ENCODE measurements around the gene PLXNA2.

Gene PLXNA2

DNA sequence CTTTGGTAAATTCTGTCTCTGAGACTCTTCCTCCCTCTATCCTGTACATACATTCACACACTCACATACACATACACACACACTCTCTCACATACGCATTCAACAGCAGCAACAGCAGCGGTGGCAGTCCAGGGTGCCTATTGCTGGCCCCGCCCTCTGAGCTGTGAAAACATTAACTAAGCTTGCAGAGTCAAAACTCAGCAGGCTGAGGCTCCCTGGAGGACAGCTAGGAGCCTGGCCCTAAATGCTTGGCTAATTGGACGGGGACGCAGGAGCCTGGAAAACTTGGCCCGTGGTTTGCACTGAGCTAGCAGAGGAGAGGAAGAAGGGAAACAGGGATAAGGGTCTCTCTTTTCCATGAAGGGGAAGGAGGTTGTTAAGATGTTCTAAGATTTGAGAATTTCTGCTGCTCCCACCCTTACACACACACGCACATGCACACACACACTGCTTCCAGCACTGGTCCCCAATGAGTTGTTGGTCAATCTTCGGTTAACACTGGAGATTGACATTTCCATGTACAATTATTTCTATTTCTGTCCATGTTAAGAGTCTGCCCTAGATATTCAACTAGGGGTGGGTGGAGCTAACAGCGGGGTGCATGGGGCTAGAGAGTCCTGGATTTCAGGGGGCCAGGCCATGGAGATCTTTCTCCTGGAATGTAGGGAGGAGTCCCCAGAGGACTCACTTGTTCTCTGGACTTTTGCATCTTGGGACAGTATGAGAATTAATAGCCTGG lies 94.2 kb downstream of the PLXNA2 start:
- DNase-seq (ENCODE audit: low read depth in 1 of 2, low spot score in 1 of 2) = no peak

DNA sequence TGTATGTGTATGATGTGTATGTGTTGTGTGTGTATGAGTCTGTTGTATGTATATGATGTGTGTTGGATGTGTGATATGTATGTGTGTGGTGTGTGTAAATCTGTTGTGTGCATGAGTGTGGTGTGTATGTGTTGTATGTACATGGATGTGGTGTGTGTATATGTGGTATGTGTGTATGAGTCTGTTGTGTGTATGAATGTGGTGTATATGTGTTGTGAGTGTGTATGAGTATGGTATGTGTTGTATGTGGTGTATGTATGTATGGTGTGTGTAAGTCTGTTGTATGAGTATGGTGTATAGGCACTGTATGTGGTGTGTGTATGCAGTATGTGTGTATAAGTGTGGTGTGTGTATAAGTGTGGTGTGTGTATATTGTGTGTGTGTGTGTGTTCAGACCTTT lies 95.0 kb downstream of the PLXNA2 start:
- no peak for DNase-seq (ENCODE audit: low read depth in 1 of 2, low spot score in 1 of 2)

DNA sequence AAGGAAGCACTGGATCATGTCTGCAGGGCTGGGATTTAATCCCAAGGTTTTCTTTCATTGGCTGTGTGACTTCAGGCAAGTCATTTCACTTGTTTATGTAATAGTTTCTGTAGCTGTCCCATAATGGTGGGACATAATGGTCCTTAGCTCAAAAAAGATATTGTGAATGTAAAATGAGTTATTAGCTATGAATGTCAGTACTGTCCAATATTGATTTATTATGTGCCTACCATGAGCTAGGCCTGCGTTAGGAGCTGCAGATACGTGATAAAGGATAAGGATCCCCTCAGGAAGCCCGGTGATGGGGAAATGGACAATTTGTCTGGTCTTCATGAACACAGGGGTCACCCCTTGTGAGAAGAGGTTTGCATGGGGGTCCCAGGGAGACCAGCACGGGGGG lies 95.8 kb downstream of the PLXNA2 start:
- DNase-seq (ENCODE audit: low read depth in 1 of 2, low spot score in 1 of 2) = no peak

DNA sequence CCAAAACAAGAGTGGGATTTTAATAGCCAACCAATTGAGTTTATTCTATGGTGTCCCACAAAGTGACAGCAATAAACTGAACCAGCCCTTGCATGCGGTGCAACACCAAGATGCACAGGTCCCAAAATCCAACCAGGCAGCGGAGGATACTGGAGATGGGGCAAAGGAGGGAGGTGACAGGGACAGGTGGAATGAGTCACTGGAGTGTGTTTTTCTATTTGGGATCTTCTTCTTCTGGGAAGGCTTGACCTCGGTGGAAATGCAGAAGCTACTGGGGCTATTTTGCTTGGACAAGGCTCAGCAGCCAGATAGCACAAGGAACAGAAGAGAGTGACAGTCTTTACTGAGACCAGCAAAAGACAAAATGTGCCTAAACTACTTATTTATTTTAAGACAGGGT lies 97.5 kb downstream of the PLXNA2 start:
- DNase-seq (ENCODE audit: low read depth in 1 of 2, low spot score in 1 of 2) = no peak

DNA sequence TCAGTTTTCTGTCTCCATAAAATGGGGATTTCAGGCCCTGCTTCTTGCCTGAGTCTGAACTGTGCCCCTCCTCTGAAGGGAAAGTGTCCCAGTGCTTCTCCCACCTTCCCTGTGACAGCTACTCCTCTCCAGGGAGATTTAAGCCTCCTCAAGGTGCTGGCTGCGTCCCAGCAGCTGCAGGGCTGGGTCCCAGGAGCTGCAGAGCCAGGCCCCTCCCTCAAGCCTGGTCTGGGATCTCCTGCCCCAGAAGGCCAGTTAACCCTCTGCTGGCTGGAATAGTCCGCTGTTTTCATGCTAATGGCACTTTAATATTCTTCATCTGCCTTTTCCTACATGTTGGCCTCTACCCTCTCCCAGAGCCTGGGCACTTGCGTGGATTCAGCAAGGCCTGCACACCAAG lies 99.0 kb downstream of the PLXNA2 start:
- DNase-seq (ENCODE audit: low read depth in 1 of 2, low spot score in 1 of 2) = no peak

DNA sequence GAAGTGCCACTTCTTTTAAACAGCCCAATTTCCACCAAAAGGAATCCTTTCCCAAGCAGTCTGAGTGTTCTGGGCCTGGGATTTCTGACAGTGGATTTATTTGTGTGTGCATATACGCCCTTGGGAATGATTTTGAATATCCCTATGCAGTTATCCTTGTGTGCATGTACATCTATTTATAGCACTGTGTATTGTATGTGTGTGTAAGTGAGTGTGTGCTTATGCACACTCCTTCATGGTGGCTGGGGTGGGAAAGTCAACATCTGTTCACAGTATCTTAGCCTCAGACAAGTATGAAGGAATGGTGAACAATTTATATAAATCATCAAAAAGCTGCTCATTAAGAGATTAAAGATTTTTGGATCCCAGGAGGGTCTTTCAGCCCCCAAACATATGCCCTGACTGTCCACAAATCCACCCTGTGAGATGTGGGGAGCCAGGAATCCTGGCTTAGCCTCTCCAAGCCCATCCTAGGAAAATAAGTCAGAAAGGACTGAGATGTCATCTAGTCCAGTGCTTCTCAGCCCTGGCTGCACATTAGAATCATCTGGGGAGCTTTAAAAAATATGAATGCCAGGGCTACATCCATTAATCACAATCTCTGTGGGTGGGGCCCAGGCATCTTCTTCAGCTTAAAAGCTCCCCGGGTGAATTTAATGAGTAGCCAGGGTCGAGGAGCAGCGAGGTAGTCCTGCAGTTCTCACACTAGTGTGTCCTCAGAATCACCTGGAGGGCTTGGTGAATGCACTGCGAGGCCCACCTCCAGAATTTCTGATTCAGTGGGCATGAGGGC lies 101.4 kb downstream of the PLXNA2 start:
- no peak for DNase-seq (ENCODE audit: low read depth in 1 of 2, low spot score in 1 of 2)

DNA sequence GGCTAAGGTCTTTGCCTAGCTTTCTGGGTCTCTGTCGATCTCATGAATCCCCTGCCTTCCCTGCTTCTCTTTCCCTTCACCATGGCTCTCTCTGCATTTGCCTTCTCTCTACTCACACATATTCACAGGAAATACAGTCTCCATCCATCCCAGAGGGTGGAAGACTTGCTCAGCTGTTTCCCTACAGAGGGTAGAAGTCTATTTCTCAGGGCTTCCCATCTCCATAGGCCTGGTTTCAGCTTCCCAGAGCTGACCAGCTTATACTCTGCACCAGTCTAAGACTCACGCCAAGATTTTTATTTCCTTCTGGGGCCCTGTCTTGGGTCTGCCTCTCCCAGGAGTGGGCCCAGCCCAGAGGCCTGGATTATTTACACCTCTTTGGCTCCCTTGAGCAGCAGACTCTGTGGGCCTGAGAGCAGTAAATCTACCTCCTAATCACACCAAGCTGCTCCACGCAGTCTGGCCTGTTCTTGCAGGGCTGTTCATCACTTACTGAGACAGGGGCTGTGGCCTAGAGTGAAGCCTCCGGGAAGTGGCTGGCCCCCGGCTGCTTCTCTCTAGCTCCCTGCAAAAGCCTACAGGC lies 102.5 kb downstream of the PLXNA2 start:
- no peak for DNase-seq (ENCODE audit: low read depth in 1 of 2, low spot score in 1 of 2)

DNA sequence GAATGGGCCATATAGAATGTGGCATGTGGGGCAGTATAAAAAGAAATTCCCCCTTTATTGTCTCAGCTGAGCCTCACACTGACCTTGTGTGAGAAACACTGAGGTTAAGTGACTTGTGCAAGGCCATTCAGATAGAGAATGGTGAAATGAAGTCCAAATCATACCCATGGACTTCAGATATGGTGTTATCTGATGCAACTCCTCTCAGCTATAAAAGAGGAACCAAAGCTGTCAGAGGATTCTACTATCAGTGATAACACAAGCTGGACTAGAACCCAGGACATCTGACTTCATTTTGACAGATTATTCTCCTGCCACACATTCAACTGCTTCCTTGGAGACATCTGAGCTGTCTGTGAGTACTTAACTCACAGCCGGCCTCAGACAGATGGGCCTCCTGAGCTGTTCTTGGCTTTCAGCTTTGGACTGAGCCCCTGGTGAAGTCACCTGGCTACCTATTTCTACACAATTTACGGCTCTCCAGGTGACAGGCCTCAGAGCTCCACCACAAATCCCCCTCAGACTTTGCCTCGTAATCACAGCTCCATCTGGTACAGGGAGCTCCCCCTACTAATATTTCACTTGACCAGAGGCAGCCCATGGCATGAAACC lies 104.6 kb downstream of the PLXNA2 start:
- DNase-seq (ENCODE audit: low read depth in 1 of 2, low spot score in 1 of 2) = no peak

DNA sequence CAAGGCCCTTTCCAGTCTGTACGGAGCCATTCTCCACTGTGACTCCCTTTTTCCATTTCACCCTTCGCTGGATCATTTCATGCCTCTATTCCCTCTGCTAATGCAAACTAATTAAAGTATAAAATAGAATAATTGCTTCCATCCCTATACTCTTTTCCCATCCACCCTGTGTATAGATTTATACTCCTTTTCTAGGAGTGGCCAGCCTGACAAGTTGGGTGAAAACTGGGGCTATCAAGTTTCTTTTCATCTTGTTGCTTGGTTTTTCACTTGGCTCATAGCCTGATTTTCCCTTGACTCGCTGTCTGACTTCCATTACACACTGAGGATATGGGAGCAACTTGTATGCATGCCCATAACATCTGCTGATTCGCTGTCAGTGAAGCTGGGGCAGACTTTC lies 107.0 kb downstream of the PLXNA2 start:
- no peak for DNase-seq (ENCODE audit: low read depth in 1 of 2, low spot score in 1 of 2)

DNA sequence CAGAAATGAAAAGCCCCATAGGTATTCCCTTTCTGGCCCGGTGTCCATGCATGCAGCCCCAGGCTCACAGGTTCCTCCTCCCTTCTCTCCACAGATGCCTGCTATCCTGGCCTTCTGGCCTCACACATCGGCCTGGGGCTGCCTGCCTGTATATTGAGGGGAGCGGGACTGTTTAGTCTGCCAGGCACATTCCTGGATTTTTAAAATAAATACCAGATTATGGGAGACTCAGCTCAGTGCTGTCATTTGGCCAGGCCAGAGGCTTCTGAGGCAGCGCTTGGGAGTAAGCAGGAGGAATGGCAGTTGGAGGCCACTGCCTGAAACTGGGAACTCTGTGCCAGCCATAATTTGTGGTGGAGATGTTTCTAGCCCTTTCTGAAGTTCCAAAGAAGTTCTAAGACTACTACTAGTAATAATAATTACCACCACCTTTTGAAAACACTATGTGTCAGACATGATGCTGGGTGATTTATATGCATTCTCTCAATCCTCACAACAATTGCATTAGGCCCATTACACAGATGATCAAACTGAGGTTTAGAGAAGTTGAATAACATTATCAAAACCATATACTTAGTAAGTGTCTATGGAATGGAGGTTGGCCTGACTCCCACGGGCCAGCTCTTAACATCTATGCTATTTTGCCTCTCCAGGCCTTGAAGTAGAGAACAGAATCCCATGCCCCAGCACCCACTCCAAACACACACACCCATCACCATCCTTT lies 107.6 kb downstream of the PLXNA2 start:
- no peak for DNase-seq (ENCODE audit: low read depth in 1 of 2, low spot score in 1 of 2)

DNA sequence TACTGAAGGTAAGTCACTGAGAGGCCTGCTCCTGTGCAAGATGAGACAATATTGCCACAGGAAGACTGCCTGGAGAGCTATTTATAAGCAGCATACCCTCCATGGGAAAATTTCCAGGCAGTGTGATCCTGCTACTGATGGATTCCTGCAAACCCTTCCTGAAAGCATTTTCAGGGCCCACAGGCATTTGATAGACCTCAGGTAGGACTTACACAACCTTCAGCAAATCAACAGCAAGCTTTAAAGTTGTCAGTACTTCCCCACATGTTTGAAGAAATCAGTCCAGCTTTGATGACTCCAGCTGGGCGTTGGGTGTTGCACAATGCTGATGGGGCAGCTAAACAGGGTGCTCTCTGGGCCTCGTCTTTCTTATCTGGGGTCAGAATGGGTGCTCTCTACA lies 108.8 kb downstream of the PLXNA2 start:
- DNase-seq (ENCODE audit: low read depth in 1 of 2, low spot score in 1 of 2) = no peak

DNA sequence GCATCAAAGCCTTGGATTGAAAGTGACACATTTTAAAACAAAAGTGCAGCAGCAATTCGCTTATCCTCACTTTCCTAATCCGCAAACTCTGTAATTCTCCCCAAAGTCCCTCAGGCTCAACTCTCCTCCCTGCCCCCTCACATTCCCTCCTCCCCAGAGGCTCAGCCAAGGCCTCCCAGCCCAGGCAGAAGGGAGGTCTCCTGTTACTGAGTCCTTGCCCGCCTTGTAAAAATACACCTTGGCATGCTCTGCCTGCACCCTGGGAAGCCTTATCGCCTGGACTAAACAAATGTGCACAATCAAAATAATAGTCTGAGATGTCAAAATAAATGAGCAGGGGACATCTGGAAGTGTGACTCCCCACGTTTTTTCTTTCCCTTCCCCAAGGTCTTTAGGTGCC lies 109.7 kb downstream of the PLXNA2 start:
- no peak for DNase-seq (ENCODE audit: low read depth in 1 of 2, low spot score in 1 of 2)

DNA sequence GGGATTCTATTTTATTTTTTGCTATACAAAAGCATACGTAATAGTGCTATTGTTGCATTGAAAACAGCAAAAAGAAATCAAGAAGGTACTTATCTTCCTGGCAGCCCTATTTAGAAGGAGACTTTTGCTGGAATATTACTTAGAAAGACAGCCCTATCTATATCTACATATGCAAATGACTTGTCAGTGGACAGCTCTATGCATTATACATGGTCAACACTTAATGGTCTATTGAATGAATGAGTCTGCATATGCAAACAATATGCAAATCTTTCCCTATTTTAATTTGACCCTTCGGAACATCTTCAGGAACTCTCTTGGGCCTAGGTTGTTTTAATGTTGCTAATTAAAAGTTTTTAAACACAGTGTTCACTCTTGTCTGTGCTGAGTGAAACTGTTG lies 110.8 kb downstream of the PLXNA2 start:
- no peak for DNase-seq (ENCODE audit: low read depth in 1 of 2, low spot score in 1 of 2)

DNA sequence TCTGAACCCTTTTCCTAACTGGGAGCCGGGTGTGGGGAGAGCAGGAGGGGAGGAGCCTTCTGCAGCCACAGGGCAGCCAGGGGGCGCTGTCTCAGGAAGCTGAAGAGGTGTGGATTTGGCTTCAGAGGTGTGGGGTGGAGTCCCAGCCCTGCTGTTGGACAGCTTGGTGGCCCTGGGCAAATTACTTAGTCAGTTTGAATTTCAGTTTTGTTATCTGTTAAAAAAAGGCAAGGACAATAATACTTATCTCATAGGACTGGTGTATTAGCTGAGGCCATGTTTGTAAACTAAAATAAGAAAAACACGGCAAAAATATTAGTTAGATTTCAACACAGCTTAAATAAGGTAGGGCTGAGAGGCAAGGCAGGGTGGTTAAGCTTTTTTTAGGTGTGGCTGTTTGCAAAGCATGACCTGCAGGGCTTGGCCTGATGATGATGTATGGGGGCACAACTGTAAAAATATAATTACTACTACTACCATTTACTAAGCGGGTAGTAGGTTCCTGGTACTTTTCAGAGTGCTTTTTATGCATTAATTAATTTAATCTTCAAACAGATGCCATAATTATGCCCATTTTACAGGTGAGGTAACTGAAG lies 111.8 kb downstream of the PLXNA2 start:
- DNase-seq (ENCODE audit: low read depth in 1 of 2, low spot score in 1 of 2) = peak; percentile 12 to 14

DNA sequence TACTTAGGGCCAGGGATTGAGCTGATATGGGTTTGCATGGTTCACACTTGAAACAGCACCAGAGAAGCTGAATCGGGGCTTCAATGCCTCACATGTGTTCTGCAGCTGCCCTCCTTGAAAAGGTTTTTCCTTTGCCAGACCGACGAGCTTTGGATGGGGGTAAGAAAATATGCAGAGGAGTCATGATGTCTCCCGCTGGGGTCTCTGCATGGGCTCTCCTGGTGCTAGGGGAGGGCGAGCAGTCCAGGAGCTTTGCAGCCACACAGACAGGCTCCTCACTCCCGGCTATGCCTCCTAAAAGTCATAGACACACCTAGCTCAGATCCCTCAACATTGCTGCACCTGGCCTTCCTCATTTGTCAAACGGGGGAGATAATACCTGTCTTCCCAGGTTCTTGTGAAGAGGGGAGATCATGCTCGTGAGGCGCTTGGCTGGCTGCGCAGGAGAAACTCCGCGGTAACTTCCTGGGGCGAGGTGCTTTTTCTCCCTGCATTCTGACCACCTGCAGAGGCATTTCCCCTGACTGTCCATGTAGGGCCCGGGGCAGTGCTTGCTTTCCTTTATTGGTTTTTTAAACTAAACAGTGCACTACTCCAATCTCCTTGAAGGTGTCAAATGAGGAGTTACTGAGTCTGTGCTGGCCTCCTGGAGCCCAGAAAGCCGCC lies 112.4 kb downstream of the PLXNA2 start:
- no peak for DNase-seq (ENCODE audit: low read depth in 1 of 2, low spot score in 1 of 2)

DNA sequence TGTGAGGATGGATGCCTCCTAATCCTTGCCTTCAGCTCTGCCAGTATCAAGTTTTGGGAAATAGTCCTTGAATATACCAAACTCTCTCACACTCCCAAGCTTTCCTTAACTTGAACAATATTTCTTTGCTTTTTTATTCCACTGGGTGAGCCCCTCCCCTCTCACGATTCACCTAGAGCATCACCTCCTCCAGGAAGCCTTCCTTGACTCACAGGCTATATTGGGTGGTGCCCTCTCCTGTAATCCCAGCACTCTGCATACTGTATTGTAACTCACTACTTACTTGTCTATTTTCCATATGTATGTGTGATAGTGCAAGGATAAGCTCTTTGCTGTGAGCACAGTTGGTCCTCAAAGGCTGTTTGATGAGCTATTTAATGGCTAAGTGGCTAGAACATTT lies 114.7 kb downstream of the PLXNA2 start:
- DNase-seq (ENCODE audit: low read depth in 1 of 2, low spot score in 1 of 2) = no peak

DNA sequence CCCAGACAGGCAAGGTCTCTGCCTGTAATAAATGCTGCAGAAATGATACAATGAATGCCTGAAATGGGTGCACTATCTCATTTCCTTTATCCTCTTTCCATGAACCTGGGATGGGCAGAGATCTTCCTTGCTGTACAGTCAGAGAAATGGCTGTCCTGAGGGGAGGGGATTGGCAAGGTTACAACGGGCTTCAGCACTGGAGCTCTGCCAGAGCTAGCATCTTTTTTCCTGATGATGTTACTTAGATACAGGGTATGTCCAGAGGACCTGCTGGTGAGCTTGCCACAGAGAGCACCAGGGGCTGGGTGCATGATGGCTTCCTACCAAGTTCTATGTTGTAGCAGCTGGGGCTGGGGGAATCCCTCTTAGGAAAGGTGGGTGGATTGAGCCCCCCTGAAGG lies 115.1 kb downstream of the PLXNA2 start:
- no peak for DNase-seq (ENCODE audit: low read depth in 1 of 2, low spot score in 1 of 2)

DNA sequence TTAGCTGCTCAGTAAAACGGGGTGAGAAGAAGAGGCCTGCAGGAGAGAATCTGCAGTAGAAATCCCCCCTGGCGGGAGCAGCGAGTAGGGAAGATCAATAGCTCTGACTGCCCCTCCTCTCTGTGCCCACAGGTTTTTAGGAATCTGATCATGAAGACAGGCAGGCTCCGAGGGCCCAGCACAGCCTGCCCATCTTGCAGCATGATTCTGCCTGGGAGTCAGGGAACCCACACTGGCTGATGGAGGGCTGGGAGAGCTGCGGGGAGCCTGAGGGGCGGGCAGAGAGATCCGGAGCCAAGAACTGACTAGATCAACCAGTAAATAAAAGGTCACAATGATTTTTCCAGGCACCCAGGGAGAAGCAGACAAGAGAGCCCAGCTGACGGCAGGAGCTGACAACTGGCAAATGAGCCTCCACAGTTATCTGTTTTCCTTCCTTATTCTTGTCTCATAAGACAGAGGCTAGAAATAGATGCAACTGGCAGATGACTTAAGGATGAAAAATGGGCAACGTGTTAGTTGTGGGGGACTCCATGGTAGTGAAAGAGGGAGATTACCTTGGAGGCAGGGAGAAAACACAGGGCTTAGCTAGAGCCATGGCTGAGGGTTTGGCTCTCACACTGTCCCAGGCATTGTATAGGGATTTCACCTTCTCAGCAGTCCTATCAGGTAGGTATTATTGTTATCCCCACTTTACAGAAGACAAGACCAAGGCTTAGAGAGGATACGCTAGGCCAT lies 116.2 kb downstream of the PLXNA2 start:
- no peak for DNase-seq (ENCODE audit: low read depth in 1 of 2, low spot score in 1 of 2)

DNA sequence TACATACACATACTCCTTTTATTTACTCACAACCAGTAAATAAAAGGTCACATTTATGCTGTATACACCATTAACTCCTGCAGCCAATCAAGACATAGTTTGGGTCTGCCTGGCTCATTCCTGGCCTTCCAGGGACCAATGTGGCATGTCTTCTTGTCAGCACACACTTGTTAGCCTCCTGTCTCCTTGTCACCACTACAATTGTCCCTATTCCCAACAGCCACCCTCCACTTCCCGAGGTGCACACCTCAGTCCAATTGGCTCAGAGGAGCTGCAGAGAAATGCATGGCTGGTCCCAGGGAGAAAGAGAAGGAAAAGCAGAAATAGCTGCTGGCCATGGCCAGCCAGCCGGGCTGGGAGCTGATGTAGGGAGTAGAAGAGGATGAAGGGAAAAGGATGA lies 116.9 kb downstream of the PLXNA2 start:
- DNase-seq (ENCODE audit: low read depth in 1 of 2, low spot score in 1 of 2) = no peak

DNA sequence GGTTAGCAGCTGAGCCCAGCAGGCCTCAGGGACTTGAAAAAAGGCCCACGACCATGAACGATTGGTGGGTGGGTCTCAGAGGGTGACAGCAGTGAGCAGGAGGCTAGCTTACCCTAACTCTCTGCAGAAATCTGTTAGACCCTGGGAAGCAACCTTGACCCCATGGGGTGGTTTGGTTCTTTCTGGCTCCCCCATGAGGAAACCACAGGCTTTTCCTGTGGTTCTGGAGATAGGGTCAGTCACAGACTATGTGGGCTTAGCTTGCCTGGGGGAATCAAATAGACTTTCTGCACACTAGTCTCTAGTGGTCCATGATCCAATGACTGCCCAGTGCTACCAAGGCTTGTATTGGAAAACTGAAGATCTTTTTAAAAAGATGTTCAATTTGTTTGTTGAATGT lies 118.1 kb downstream of the PLXNA2 start:
- no peak for DNase-seq (ENCODE audit: low read depth in 1 of 2, low spot score in 1 of 2)

Data from activated T-helper 1 cell treated with anti-CD3 and anti-CD28 coated beads, Interleukin-2, amount 50 U/mL, for 16 hours (primary cell).